Ovary (tissue), 9 donors: ENCODE results near the gene HBEGF. TPM values are rescaled to one million over a fixed set of nuclear protein-coding genes. Genes with fewer than 3 reads are reported as not detected.

Source experiments
- DNase-seq, 5 donors: peaks; one replicate each; pipeline ENCODE4 v3.0.0-alpha.2; 2019 to 2020
- H3K27ac ChIP-seq, 2 donors: fragments of 200-600 bp; one replicate each; pipeline versions ENCODE4 v1.5.1 to v1.8.0; 2019 to 2022
- H3K27me3 ChIP-seq: fragments of 200-600 bp; one replicate; pipeline ENCODE4 v1.8.0; 2022
- H3K36me3 ChIP-seq: fragments of 200-600 bp; sonication (generic); one replicate; pipeline ENCODE4 v1.5.1; 2019
- H3K4me1 ChIP-seq: one replicate; pipeline ENCODE4 v1.8.1; 2013; ENCODE audit warnings: mild to moderate bottlenecking, moderate library complexity; ENCODE audit not compliant: insufficient read depth
- H3K4me3 ChIP-seq: fragments of 200-600 bp; sonication (generic); one replicate; pipeline ENCODE4 v1.5.1; 2017
- H3K9me3 ChIP-seq, 2 donors: fragments of 200-600 bp in 1 of 2; sonication (generic) in 1 of 2; one replicate each; pipeline versions ENCODE4 v1.5.1 to v1.8.1; 2013 to 2019; ENCODE audit warnings: mild to moderate bottlenecking in 1 of 2, moderate library complexity in 1 of 2
- CTCF ChIP-seq, 3 donors: fragments of 450-650 bp in 2 of 3; fragments of 200-600 bp in 1 of 3; IDR thresholded peaks; one replicate each; pipeline versions ENCODE4 v1.5.1 to v1.8.0; 2016 to 2022; ENCODE audit warnings: antibody characterized with exemption in 3 of 3, mild to moderate bottlenecking in 1 of 3
- EP300 ChIP-seq: sonication (generic); formaldehyde crosslinking; IDR thresholded peaks from one replicate; pipeline ENCODE4 v1.6.1; 2017; ENCODE audit warnings: antibody characterized with exemption
- POLR2A ChIP-seq: fragments of 450-650 bp; IDR thresholded peaks from one replicate; pipeline ENCODE4 v1.6.1; 2017; ENCODE audit warnings: antibody characterized with exemption, mild to moderate bottlenecking, moderate library complexity
- WGBS, 3 donors: extraction: QIAGEN DNeasy Blood & Tissue Kit in 1 of 3; methylation state at CpG; one replicate each; pipeline versions ENCODE4 v1.1.5 to v1.1.7; 2013 to 2017; 5-methylcytosine and 5-hydroxymethylcytosine counted together
- intact Hi-C, 4 donors: fragments of 100-400 bp; cut with DNase I; formaldehyde crosslinking; loops; one replicate each; pipeline versions ENCODE4 v1.11.0 to v1.15.1; 2022 to 2023
- polyA plus RNA-seq, 2 donors: library from polyadenylated mRNA; stranded (reverse); fragments of 200-250 nt in 1 of 2; fragments of 350-450 nt in 1 of 2; fragmentation: Illumina TruSeq in 1 of 2; extraction: RNeasy Lipid Tissue Mini Kit (QIAGEN cat#74804) in 1 of 2; gene quantifications; one replicate each; pipeline ENCODE4 v1.2.3, GENCODE V29; 2013 to 2014
- total RNA-seq, 7 donors: library from RNA; depleted of rRNA in 2 of 7; stranded (reverse); fragments of >200 nt in 2 of 7; fragmentation: NEBNext Ultra II Directional in 3 of 7; extraction: Animal tissue kit (Norgen Biotek cat#: 25700) in 3 of 7; gene quantifications; one replicate each; pipeline versions ENCODE4 v1.1.0 to v1.2.4, GENCODE V29; 2016 to 2023
- donor health status: DM: no; HTN: no; CAD: no; lungs with moderate emphysema.
- donor health status: DM: no; HTN: no; CAD: no.
- donor health status: Bipolar disorder and iron deficiency.
- donor health status: DM: yes; HTN: yes; CAD: no.
- donor health status: DM: no; HTN: no; CAD: no.
- donor health status: DM: yes; HTN: yes; CAD: no.

HBEGF gene
- total and polyA plus RNA-seq, 9 donors: 1.5 to 14.5 (median 5.6) TPM

- Histone ChIP-seq H3K9me3 (no peaks in the 10 kb centered on the region), H3K4me1 (peaks cover 5% of the 10 kb centered on the region), H3K4me3 (no peak overlapping the region), H3K36me3 (no peaks in the 10 kb centered on the region), H3K27ac (no peak overlapping the region), H3K27me3 (no peaks in the 10 kb centered on the region)
- no peak for TF ChIP-seq CTCF (IDR thresholded peaks at IDR 0.05)
- TF ChIP-seq POLR2A: no peak
- no peak for TF ChIP-seq EP300
- WGBS, 3 donors: 85 to 90% (median 87%) methylated on average over 7 of the region's 7 CpGs
- DNase-seq: no peak
- intact Hi-C loops: no loop called here
These were observed 58.4 kb downstream of the HBEGF start for GRCh38 chr5:140287801-140288521.

GRCh38 chr5:140286424-140286823, 60.0 kb downstream of the HBEGF start:
- Histone ChIP-seq H3K27me3 (no peaks in the 10 kb centered on the region), H3K4me3 (no peak overlapping the region), H3K27ac (no peak overlapping the region), H3K9me3 (no peaks in the 10 kb centered on the region), H3K4me1 (peaks cover 3% of the 10 kb centered on the region), H3K36me3 (no peaks in the 10 kb centered on the region)
- intact Hi-C loops: no loop called here
- DNase-seq: no peak
- WGBS, 3 donors: 73 to 88% (median 74%) methylated on average over 5 of the region's 5 CpGs
- TF ChIP-seq EP300 (no peak), POLR2A (no peak), CTCF (IDR thresholded peaks at IDR 0.05) (no peak)

GRCh38 chr5:140284013-140284412, 62.4 kb downstream of the HBEGF start:
- Histone ChIP-seq H3K36me3 (no peaks in the 10 kb centered on the region), H3K27ac (no peak overlapping the region), H3K9me3 (no peaks in the 10 kb centered on the region), H3K4me3 (no peak overlapping the region), H3K4me1 (peaks cover 3% of the 10 kb centered on the region), H3K27me3 (no peaks in the 10 kb centered on the region)
- 83 to 88% (median 86%) methylated on average over 3 of the region's 3 CpGs for WGBS, 3 donors
- DNase-seq: no peak
- TF ChIP-seq POLR2A (no peak), CTCF (IDR thresholded peaks at IDR 0.05) (no peak), EP300 (no peak)
- intact Hi-C loops: no loop called here

Other genes starting within 250 kb of the HBEGF start
- 10 to 100 TPM; 19.5 to 35.5 (median 29.8) TPM for gene PURA, start 232.5 kb downstream of the HBEGF start, total RNA-seq
- 10 to 100 TPM in 1 of 2 donors, 1 to 10 TPM in 1; 6.3 to 11.0 TPM for gene PURA, start 232.5 kb downstream of the HBEGF start, polyA plus RNA-seq
- gene IGIP, start 220.7 kb downstream of the HBEGF start, total RNA-seq: 10 to 100 TPM in 6 of 7 donors, 1 to 10 TPM in 1; 8.6 to 17.3 (median 15.5) TPM
- gene IGIP, start 220.7 kb downstream of the HBEGF start, polyA plus RNA-seq: 1 to 10 TPM; 6.8 to 8.8 TPM
- 100 to 1,000 TPM in 1 of 7 donors, 10 to 100 TPM in 6; 24.6 to 143 (median 40.6) TPM for gene CYSTM1, start 171.4 kb downstream of the HBEGF start, total RNA-seq
- gene CYSTM1, start 171.4 kb downstream of the HBEGF start, polyA plus RNA-seq: 10 to 100 TPM; 34.1 to 35.4 TPM
- 10 to 100 TPM; 27.4 to 65.7 (median 35.2) TPM for gene PFDN1, start 43.5 kb downstream of the HBEGF start, total RNA-seq
- 100 to 1,000 TPM in 1 of 2 donors, 10 to 100 TPM in 1; 61.3 to 113 TPM for gene PFDN1, start 43.5 kb downstream of the HBEGF start, polyA plus RNA-seq
- gene SLC4A9, start 13.6 kb upstream of the HBEGF start, total RNA-seq: under 1 TPM in 1 of 7 donors, not detected in 6; 0.13 TPM
- gene SLC4A9, start 13.6 kb upstream of the HBEGF start, polyA plus RNA-seq: not detected
- gene ANKHD1, start 55.2 kb upstream of the HBEGF start, total RNA-seq: 100 to 1,000 TPM in 5 of 7 donors, 10 to 100 TPM in 2; 72.0 to 141 (median 119) TPM
- 10 to 100 TPM; 48.3 to 85.5 TPM for gene ANKHD1, start 55.2 kb upstream of the HBEGF start, polyA plus RNA-seq
- gene EIF4EBP3, start 201.1 kb upstream of the HBEGF start, total RNA-seq: 10 to 100 TPM in 6 of 7 donors, 1 to 10 TPM in 1; 8.6 to 23.6 (median 17.8) TPM
- 10 to 100 TPM; 16.0 to 30.2 TPM for gene EIF4EBP3, start 201.1 kb upstream of the HBEGF start, polyA plus RNA-seq
- gene SRA1, start 210.9 kb upstream of the HBEGF start, total RNA-seq: 10 to 100 TPM; 11.7 to 34.4 (median 20.1) TPM
- 10 to 100 TPM; 16.9 to 33.2 TPM for gene SRA1, start 210.9 kb upstream of the HBEGF start, polyA plus RNA-seq
- 10 to 100 TPM; 33.0 to 47.6 (median 39.5) TPM for gene APBB3, start 218.0 kb upstream of the HBEGF start, total RNA-seq
- gene APBB3, start 218.0 kb upstream of the HBEGF start, polyA plus RNA-seq: 10 to 100 TPM; 13.1 to 36.1 TPM
- gene SLC35A4, start 218.2 kb upstream of the HBEGF start, total RNA-seq: 10 to 100 TPM; 22.3 to 65.7 (median 47.1) TPM
- gene SLC35A4, start 218.2 kb upstream of the HBEGF start, polyA plus RNA-seq: 10 to 100 TPM; 27.1 to 80.2 TPM